Muscle of arm (tissue), 12 donors: ENCODE results near the gene IFT88. TPM values are rescaled to one million over a fixed set of nuclear protein-coding genes. Genes with fewer than 3 reads are reported as not detected.

Experiments
- DNase-seq: peaks from one replicate; pipeline ENCODE4 v3.0.0-alpha.2; 2013
- polyA plus RNA-seq, 12 donors: library from polyadenylated mRNA; unstranded; fragments of 120-200 nt; gene quantifications; one replicate each; pipeline ENCODE4 v1.2.1, GENCODE V29; 2013; ENCODE audit not compliant: insufficient read length in 12 of 12

Gene IFT88
- polyA plus RNA-seq, 12 donors: 12.6 to 27.8 (median 16.8) TPM; not detected in 1

- no peak for DNase-seq
Measured at GRCh38 chr13:20714161-20714560, 147.2 kb downstream of the IFT88 start.

- peak; percentile 90 for DNase-seq
Measured at GRCh38 chr13:20714563-20715329, 147.8 kb downstream of the IFT88 start.

GRCh38 chr13:20715330-20715712 lies 148.4 kb downstream of the IFT88 start:
- no peak for DNase-seq

GRCh38 chr13:20716951-20717350 lies 150.0 kb downstream of the IFT88 start:
- DNase-seq: no peak

- no peak for DNase-seq
Measured at GRCh38 chr13:20717581-20718542, 150.9 kb downstream of the IFT88 start.

- no peak for DNase-seq
Measured at GRCh38 chr13:20718958-20719566, 152.1 kb downstream of the IFT88 start.

GRCh38 chr13:20719783-20720182 lies 152.8 kb downstream of the IFT88 start:
- DNase-seq: no peak

GRCh38 chr13:20720499-20720898 lies 153.5 kb downstream of the IFT88 start:
- no peak for DNase-seq

- DNase-seq: no peak
Measured at GRCh38 chr13:20721058-20721453, 154.1 kb downstream of the IFT88 start.

GRCh38 chr13:20721454-20722357 lies 154.7 kb downstream of the IFT88 start:
- DNase-seq: no peak

GRCh38 chr13:20727856-20728255 lies 160.9 kb downstream of the IFT88 start:
- DNase-seq: no peak

- DNase-seq: peak; percentile 82
Measured at GRCh38 chr13:20728579-20729311, 161.8 kb downstream of the IFT88 start.

- no peak for DNase-seq
Measured at GRCh38 chr13:20729633-20730585, 163.0 kb downstream of the IFT88 start.

- DNase-seq: no peak
Measured at GRCh38 chr13:20738616-20739015, 171.7 kb downstream of the IFT88 start.

GRCh38 chr13:20740021-20740420 lies 173.1 kb downstream of the IFT88 start:
- DNase-seq: no peak
